Ishikawa (cell line): ENCODE data around the gene CLMN.

Experiments
- CEBPB ChIP-seq: IDR thresholded peaks from 2 replicates; pipeline ENCODE4 v1.6.1; 2012
- CREB1 ChIP-seq: IDR thresholded peaks from 2 replicates; pipeline ENCODE4 v1.6.1; 2012; ENCODE audit warnings: low read depth
- EGR1 ChIP-seq: IDR thresholded peaks from 2 replicates; pipeline ENCODE4 v1.6.1; 2012
- EP300 ChIP-seq: IDR thresholded peaks from 2 replicates; pipeline ENCODE4 v1.6.1; 2012; ENCODE audit warnings: borderline replicate concordance
- FOXM1 ChIP-seq: IDR thresholded peaks from 2 replicates; pipeline ENCODE4 v1.6.1; 2012; ENCODE audit warnings: low read depth, borderline replicate concordance
- NFIC ChIP-seq: IDR thresholded peaks from 2 replicates; pipeline ENCODE4 v1.6.1; 2012
- RAD21 ChIP-seq: IDR thresholded peaks from 2 replicates; pipeline ENCODE4 v1.6.1; 2012; ENCODE audit warnings: low read depth
- REST ChIP-seq: IDR thresholded peaks from 2 replicates; pipeline ENCODE4 v1.6.1; 2012; ENCODE audit warnings: low read depth, mild to moderate bottlenecking
- TAF1 ChIP-seq: IDR thresholded peaks from 2 replicates; pipeline ENCODE4 v1.6.1; 2012; ENCODE audit warnings: low read depth, mild to moderate bottlenecking
- TCF12 ChIP-seq: IDR thresholded peaks from 2 replicates; pipeline ENCODE4 v1.6.1; 2012; ENCODE audit warnings: low read depth
- TEAD4 ChIP-seq: IDR thresholded peaks from 2 replicates; pipeline ENCODE4 v1.6.1; 2012
- USF1 ChIP-seq: IDR thresholded peaks from 2 replicates; pipeline ENCODE4 v1.6.1; 2012
- YY1 ChIP-seq: IDR thresholded peaks from 2 replicates; pipeline ENCODE4 v1.6.1; 2012; ENCODE audit warnings: low read depth
- ZBTB7A ChIP-seq: IDR thresholded peaks from 2 replicates; pipeline ENCODE4 v1.6.1; 2012; ENCODE audit warnings: low read depth
- TF ChIP-seq, protein P1 (sequence below): IDR thresholded peaks from 2 replicates; pipeline ENCODE4 v1.6.1; 2012

CLMN gene

GRCh38 chr14:95221531-95221930 is 98.2 kb downstream of the CLMN start:
- TF ChIP-seq ZBTB7A (no peak), TAF1 (no peak)

DNA sequence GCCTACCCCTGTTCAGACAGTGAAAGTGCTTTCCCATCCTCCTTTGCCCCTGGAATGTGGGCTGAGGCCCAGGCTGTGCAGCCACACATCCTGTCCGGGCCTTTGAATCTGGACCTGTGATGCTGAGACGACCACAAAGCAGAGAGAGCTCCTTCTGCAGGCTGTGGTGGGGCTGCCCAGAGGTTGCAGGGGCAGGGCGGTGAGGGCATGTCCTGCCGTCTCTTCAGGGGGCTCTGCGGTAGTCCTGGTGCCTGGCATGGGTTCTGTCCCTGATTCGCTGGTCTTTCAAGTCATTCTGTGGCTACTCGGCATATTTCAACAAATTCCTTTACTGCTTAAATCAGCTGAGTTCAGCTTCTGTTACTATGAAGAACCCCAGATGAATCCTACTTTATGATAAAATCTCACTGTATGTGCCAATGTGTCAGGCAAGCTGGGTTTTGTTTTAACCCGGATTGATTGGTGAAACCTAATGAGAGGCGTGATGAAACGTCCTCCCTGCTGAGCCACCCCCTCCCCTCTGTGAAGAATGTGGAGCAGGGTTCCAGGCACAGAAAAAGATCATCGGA is 99.0 kb downstream of the CLMN start:
- TF ChIP-seq ZBTB7A = no peak
- TF ChIP-seq YY1 = no peak
- 0 out of 2 replicates have a peak, but pooled peaks have one; percentile 20 for TF ChIP-seq TEAD4

DNA sequence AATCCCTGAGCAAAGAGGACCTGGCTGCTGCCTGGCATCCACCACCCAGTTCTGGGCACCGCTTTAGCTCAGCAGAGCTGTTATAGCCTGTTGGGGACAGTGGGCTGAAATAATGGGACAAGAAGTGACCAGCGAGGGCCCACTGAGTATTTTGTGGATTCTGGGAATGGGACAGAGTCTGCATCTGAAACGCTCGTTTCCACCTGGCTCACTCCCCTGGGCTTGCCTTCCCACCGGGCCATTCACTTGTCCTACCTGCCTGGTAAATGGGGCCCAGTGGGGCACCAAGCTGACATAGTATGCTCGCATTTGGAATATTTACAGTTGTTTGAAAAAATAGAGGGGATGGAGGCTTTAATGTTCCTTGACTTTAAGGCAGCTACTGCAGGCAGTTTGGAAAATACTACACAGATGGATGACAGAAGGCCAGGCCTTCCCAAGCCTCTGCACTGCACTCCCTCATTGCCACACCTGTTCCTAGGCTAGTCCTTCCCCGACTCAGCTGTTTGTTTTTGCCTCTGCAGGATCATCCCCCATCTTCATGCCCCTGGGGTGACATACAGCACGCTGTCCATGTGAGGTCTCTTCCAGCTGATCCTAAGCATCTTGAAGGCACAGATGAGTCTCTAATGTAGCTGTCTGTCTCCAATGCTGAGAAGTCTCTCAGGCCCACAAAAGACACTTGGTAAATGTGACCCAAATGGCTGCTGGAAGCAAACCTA is 101.1 kb downstream of the CLMN start:
- no peak for TF ChIP-seq TCF12
- TF ChIP-seq TEAD4 = no peak
- TF ChIP-seq TAF1 = no peak
- no peak for TF ChIP-seq FOXM1
- no peak for TF ChIP-seq CEBPB

DNA sequence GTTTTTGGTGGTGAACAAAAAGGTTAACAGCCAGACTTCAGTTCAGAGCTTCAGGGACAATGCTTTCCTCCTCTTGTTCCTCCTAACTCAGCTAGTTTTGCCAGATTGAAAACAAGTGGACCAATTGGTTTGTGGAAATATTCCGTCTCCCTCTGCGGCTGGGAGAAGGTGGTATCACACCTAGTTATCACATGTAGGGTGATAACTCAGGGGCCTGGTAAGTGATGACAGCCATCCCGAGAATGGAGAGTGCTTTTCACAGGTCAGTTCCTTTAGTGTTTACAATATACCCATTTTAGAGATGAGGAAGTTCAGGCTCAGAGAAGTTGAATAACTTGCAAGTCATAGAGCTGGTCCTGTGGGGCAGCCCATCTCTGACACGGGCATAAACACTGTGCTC is 101.7 kb downstream of the CLMN start:
- TF ChIP-seq, protein P1, sequence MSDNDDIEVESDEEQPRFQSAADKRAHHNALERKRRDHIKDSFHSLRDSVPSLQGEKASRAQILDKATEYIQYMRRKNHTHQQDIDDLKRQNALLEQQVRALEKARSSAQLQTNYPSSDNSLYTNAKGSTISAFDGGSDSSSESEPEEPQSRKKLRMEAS = no peak
- TF ChIP-seq TAF1 (no peak), FOXM1 (no peak), EGR1 (no peak), USF1 (no peak), ZBTB7A (no peak), TEAD4 (no peak), NFIC (no peak)

DNA sequence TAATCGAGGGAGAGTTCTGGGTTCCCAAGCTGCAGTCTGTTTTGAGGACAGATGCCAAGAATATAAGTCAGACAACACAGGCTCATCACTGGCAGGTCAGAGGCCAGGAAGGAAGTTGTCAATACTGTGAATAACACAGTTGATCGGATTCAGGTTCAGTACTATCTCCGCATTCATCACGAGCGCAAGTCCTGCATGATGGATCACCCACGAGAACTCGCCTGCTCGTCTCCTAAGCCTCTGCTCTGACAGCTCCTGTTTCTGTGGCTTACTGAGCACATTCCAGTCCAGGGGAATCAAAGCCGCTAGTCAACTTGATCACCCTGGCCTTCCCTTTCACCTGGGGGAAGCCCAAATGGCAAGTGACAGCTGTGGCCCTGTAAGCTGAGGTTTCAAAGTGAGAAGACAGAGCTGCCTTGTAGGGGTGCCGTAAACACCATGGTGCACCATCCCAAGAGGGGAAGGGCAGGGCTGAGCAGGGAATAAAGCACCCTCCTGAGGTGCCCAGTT is 102.3 kb downstream of the CLMN start:
- no peak for TF ChIP-seq TCF12
- TF ChIP-seq USF1 = no peak
- TF ChIP-seq CREB1 = no peak
- no peak for TF ChIP-seq TAF1
- no peak for TF ChIP-seq RAD21
- no peak for TF ChIP-seq TEAD4
- no peak for TF ChIP-seq ZBTB7A
- no peak for TF ChIP-seq EP300
- no peak for TF ChIP-seq REST
- TF ChIP-seq NFIC = no peak
- no peak for TF ChIP-seq YY1
- no peak for TF ChIP-seq FOXM1
- TF ChIP-seq EGR1 = no peak
- TF ChIP-seq, protein P1 = no peak
- no peak for TF ChIP-seq CEBPB

DNA sequence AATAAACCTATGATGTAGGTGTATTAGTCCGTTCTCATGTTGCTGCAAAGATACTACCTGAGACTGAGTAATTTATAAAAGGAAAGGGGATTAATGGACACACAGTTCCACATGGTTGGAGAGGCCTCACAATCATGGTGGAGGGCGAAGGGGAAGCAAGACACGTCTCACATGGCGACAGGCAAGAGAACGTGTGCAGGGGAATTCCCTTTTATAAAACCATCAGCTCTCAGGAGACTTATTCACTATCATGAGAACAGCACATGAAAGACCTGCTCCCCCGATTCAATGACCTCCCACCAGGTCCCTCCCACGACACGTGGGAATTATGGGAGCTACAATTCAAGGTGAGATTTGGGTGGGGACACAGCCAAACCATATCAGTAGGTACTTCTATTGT is 103.7 kb downstream of the CLMN start:
- TF ChIP-seq REST = no peak

- TF ChIP-seq CREB1 = no peak
- no peak for TF ChIP-seq ZBTB7A
- TF ChIP-seq, protein P1 = no peak
- no peak for TF ChIP-seq USF1
- TF ChIP-seq FOXM1 = no peak
- TF ChIP-seq TEAD4 = no peak
- TF ChIP-seq TAF1 = no peak
- no peak for TF ChIP-seq NFIC
- TF ChIP-seq EP300 = no peak
- TF ChIP-seq EGR1 = no peak
- no peak for TF ChIP-seq RAD21
- no peak for TF ChIP-seq TCF12
- TF ChIP-seq YY1 = no peak
- no peak for TF ChIP-seq REST
- TF ChIP-seq CEBPB = no peak
These were observed 104.5 kb downstream of the CLMN start for GRCh38 chr14:95215094-95215725.
